LHCN-M2 (cell line): Measurements from ENCODE around the gene GGT7. TPM values are rescaled to one million over a fixed set of nuclear protein-coding genes. Genes with fewer than 3 reads are reported as not detected.

Source experiments
- total RNA-seq: library from RNA; depleted of rRNA; stranded (reverse); fragments of >200 nt; gene quantifications from 2 replicates; pipeline ENCODE4 v1.2.3, GENCODE V29; 2014; rRNA removed

GGT7 gene
- total RNA-seq, 1 experiment from 2014 or later, result 7.3 TPM

Other genes starting within 250 kb of the GGT7 start
- 23.0 and 23.8 TPM in 2 replicates for gene PIGU, start 195.8 kb downstream of the GGT7 start, total RNA-seq
- 2.2 and 3.9 TPM in 2 replicates for gene TP53INP2, start 168.5 kb downstream of the GGT7 start, total RNA-seq
- 5.5 and 10.1 TPM in 2 replicates for gene NCOA6, start 47.2 kb downstream of the GGT7 start, total RNA-seq
- gene ACSS2, start 3.8 kb upstream of the GGT7 start, total RNA-seq, result 19.5 and 24.5 TPM in 2 replicates
- gene GSS, start 83.0 kb upstream of the GGT7 start, total RNA-seq, result 108 and 112 TPM in 2 replicates
- 0.06 TPM in 1 of 2 replicates, not detected in the other for gene MYH7B, start 83.0 kb upstream of the GGT7 start, total RNA-seq
- 57.1 and 64.8 TPM in 2 replicates for gene TRPC4AP, start 220.0 kb upstream of the GGT7 start, total RNA-seq